ENCODE results near the gene ZNRF3. TPM values are rescaled to one million over a fixed set of nuclear protein-coding genes. Genes with fewer than 3 reads are reported as not detected.

ZNRF3 gene
- total RNA-seq = 10 to 100 TPM; 11.1 to 24.3 (median 14.1) TPM
- polyA plus RNA-seq = 1 to 10 TPM; 7.4 TPM
- long read RNA-seq, donor 1, partial matches to known transcripts = 55 of 85 reads
- long read RNA-seq, donor 1, other reads (novel, unspliced or antisense) = 30 of 85 reads
- long read RNA-seq, donor 2, full-length matches to known transcripts = 3 of 10 reads
- long read RNA-seq, donor 2, partial matches to known transcripts = 7 of 10 reads
- long read RNA-seq, donor 2, other reads (novel, unspliced or antisense) = 0 of 10 reads
- long read RNA-seq, donor 3, full-length matches to known transcripts = 13 of 54 reads
- long read RNA-seq, donor 3, partial matches to known transcripts = 29 of 54 reads
- long read RNA-seq, donor 3, other reads (novel, unspliced or antisense) = 12 of 54 reads

GRCh38 chr22:28882878-28883656, at the start of gene ZNRF3:
Gene ZNRF3 (plus strand): TSS chr22:28883572. CDS start chr22:28883767, 195 bp downstream.
- Histone ChIP-seq H3K4me3 (peak within 1 kb of the TSS; percentile 63), H3K4me1 (ENCODE audit: insufficient read depth) (peaks cover 5% of the 10 kb centered on the region), H3K9me3 (no peaks in the 10 kb centered on the region), H3K36me3 (no peaks in the 10 kb centered on the region), H3K27ac (peak within 1 kb of the TSS; percentile 53 to 79), H3K27me3 (no peaks in the 10 kb centered on the region)
- intact Hi-C loops (cut with DNase I) = no loop called here
- TF ChIP-seq EP300 (IDR thresholded peaks at IDR 0.05) (no peak), POLR2A (IDR thresholded peaks at IDR 0.05) (peak; percentile 31)
- 1 to 3% (median 2%) methylated on average over 72 to 84 of the region's 85 CpGs for WGBS, 3 donors
- peak; percentile 91 to 95 (median 95) for DNase-seq

GRCh38 chr22:28835630-28836189, 47.7 kb upstream of the ZNRF3 start:
- no peaks in the 10 kb centered on the region for H3K4me1 ChIP-seq (ENCODE audit: insufficient read depth)
- intact Hi-C loops (cut with DNase I) = loop anchor here in 1 of 4 donors (10.0 kb wide), 1 partner anchor 821 kb away; no protein-coding TSS in a partner anchor
- WGBS, 3 donors = 86 to 92% (median 91%) methylated on average over 11 of the region's 11 CpGs
- H3K9me3 ChIP-seq = no peaks in the 10 kb centered on the region
- no peak overlapping the region for H3K4me3 ChIP-seq
- no peak overlapping the region for H3K27ac ChIP-seq
- TF ChIP-seq, protein P1, sequence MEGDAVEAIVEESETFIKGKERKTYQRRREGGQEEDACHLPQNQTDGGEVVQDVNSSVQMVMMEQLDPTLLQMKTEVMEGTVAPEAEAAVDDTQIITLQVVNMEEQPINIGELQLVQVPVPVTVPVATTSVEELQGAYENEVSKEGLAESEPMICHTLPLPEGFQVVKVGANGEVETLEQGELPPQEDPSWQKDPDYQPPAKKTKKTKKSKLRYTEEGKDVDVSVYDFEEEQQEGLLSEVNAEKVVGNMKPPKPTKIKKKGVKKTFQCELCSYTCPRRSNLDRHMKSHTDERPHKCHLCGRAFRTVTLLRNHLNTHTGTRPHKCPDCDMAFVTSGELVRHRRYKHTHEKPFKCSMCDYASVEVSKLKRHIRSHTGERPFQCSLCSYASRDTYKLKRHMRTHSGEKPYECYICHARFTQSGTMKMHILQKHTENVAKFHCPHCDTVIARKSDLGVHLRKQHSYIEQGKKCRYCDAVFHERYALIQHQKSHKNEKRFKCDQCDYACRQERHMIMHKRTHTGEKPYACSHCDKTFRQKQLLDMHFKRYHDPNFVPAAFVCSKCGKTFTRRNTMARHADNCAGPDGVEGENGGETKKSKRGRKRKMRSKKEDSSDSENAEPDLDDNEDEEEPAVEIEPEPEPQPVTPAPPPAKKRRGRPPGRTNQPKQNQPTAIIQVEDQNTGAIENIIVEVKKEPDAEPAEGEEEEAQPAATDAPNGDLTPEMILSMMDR (IDR thresholded peaks at IDR 0.05) = no peak
- TF ChIP-seq POLR2A (IDR thresholded peaks at IDR 0.05) = no peak
- no peak for TF ChIP-seq EP300 (IDR thresholded peaks at IDR 0.05)
- no peaks in the 10 kb centered on the region for H3K27me3 ChIP-seq
- no peaks in the 10 kb centered on the region for H3K36me3 ChIP-seq
- DNase-seq = peak in 1 of 5 donors; percentile 18

DNA sequence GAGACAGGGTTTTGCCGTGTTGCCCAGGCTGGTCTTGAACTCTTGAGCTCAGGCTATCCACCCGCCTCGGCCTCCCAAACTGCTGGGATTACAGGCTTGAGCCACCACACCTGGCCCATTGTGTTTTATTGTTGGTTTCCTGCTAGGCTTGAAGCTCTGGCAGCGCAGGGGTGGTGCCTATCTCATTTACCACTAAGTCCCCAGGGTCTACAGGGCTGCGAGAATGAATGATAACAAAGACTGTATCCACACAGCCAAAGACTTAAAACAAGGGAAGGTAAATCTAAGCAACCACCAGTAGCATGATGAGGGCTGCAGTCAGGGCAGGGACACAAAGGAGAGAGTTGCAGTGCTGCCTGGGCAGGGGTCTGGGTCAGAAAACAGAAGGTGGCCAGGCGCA, 45.7 kb upstream of the ZNRF3 start:
- WGBS, 3 donors = 83 to 91% (median 88%) methylated on average over 6 of the region's 6 CpGs
- intact Hi-C loops (cut with DNase I) = loop anchor here in 1 of 4 donors (10.0 kb wide), 1 partner anchor 823 kb away; no protein-coding TSS in a partner anchor
- TF ChIP-seq POLR2A (IDR thresholded peaks at IDR 0.05) = no peak
- TF ChIP-seq, protein P1 (IDR thresholded peaks at IDR 0.05) = no peak
- no peak for TF ChIP-seq EP300 (IDR thresholded peaks at IDR 0.05)

DNA sequence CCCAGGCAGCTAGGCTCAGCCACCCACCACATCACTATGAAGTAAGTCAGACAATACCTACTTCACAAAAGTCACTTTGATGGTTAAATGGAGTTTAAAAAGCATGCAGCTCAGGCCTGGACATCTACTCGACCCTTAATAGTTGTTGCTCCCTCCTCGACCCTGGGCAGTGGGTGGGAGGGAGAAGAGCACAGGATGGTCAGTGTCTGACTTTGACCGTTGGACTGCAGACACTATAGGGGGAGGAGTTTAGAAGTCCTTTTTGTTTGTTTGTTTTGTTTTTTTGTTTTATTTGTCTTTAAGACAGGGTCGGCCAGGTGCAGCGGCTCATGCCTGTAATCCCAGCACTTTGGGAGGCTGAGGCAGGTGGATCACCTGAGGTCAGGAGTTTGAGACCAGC, 44.4 kb upstream of the ZNRF3 start:
- TF ChIP-seq, protein P1 (IDR thresholded peaks at IDR 0.05) = no peak
- TF ChIP-seq POLR2A (IDR thresholded peaks at IDR 0.05) (no peak), EP300 (IDR thresholded peaks at IDR 0.05) (no peak)
- WGBS, 3 donors = 65 to 69% (median 66%) methylated on average over 5 of the region's 5 CpGs
- Histone ChIP-seq H3K36me3 (no peaks in the 10 kb centered on the region), H3K9me3 (no peaks in the 10 kb centered on the region), H3K27ac (no peak overlapping the region), H3K4me3 (no peak overlapping the region), H3K4me1 (ENCODE audit: insufficient read depth) (no peaks in the 10 kb centered on the region), H3K27me3 (no peaks in the 10 kb centered on the region)
- intact Hi-C loops (cut with DNase I) = loop anchor here in 1 of 4 donors (10.0 kb wide), 1 partner anchor 824 kb away; no protein-coding TSS in a partner anchor
- DNase-seq = peak in 1 of 5 donors; percentile 13

More for the DNA sequence above, 45.7 kb upstream of the ZNRF3 start:
- no peaks in the 10 kb centered on the region for H3K9me3 ChIP-seq
- H3K4me1 ChIP-seq (ENCODE audit: insufficient read depth) = no peaks in the 10 kb centered on the region
- no peak for DNase-seq
- no peaks in the 10 kb centered on the region for H3K36me3 ChIP-seq
- H3K27ac ChIP-seq = no peak overlapping the region
- H3K27me3 ChIP-seq = no peaks in the 10 kb centered on the region
- no peak overlapping the region for H3K4me3 ChIP-seq
